Measurements from ENCODE around the gene ANKRD20A1. TPM values are rescaled to one million over a fixed set of nuclear protein-coding genes. Genes with fewer than 3 reads are reported as not detected.
"Not testable (repeated sequence)": the region's sequence is repeated elsewhere in the genome, so short reads cannot be mapped to it uniquely, and the experiment has no call there.

Gene ANKRD20A1
- total RNA-seq (0.07 and 0.12 TPM in 2 replicates), polyA plus RNA-seq (0.79 and 0.83 TPM in 2 replicates)

DNA sequence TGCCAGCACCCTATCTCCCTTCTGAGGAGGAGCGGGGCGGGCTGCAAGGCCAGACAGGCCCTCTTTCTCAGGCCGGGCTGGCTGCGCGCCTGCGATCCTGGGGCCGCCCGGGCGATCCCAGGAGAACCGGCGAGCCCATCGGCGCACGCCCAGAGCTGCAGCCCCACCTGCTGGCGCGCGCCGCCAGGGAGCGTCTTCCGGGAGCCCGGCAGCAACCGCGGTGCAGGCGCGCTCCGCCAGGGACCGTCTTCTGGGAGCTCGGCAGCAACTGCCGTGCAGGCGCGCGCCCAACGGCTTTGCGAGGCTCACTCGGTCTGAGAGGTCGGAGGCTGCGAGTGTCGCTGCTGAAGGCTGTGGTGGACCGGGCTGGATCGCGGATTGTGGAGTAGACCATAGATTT is at the start of gene ANKRD20A1:
Gene ANKRD20A1, plus strand, starts transcription at position 61 of the 400 bp plus-strand sequence. CDS start 496 bp downstream, outside the sequence.
- H3K9me3 ChIP-seq (ENCODE audit: low read depth); H3K27ac ChIP-seq; H3K4me3 ChIP-seq; H3K36me3 ChIP-seq; H3K4me1 ChIP-seq (ENCODE audit: low read depth); H3K27me3 ChIP-seq: not testable (repeated sequence)
- peak in 1 of 2 donors; percentile 62 for DNase-seq (ENCODE audit: low read depth in 1 of 2, low spot score in 1 of 2)

- H3K27ac ChIP-seq; H3K27me3 ChIP-seq; H3K4me1 ChIP-seq (ENCODE audit: low read depth); H3K36me3 ChIP-seq; H3K9me3 ChIP-seq (ENCODE audit: low read depth); DNase-seq (ENCODE audit: low read depth in 1 of 2, low spot score in 1 of 2); H3K4me3 ChIP-seq: not testable (repeated sequence)
Measured at GRCh38 chr9:67832088-67832487, 26.6 kb upstream of the ANKRD20A1 start.

All from cardiac muscle cell (in vitro differentiated cells and primary cell).